Measurements from ENCODE around the gene ETNPPL. TPM values are rescaled to one million over a fixed set of nuclear protein-coding genes. Genes with fewer than 3 reads are reported as not detected.

Gene ETNPPL
- total RNA-seq, 1 donor = not detected

GRCh38 chr4:108746511-108746910, 16.3 kb downstream of the ETNPPL start:
- no peak for DNase-seq (ENCODE audit: low read depth)
- no peak for TF ChIP-seq CTCF (IDR thresholded peaks at IDR 0.05; ENCODE audit: insufficient read depth, low read depth, low read length)
- no peak overlapping the region for H3K4me3 ChIP-seq (ENCODE audit: low read depth, low read length)

GRCh38 chr4:108744307-108744706, 18.5 kb downstream of the ETNPPL start:
- H3K4me3 ChIP-seq (ENCODE audit: low read depth, low read length) = no peak overlapping the region
- TF ChIP-seq CTCF (IDR thresholded peaks at IDR 0.05; ENCODE audit: insufficient read depth, low read depth, low read length) = no peak
- DNase-seq (ENCODE audit: low read depth) = no peak

- DNase-seq (ENCODE audit: low read depth) = peak; percentile 10
- no peak overlapping the region for H3K4me3 ChIP-seq (ENCODE audit: low read depth, low read length)
- peak; percentile 21 for TF ChIP-seq CTCF (IDR thresholded peaks at IDR 0.05; ENCODE audit: insufficient read depth, low read depth, low read length)
These were observed 20.1 kb downstream of the ETNPPL start for GRCh38 chr4:108742451-108743420.

- TF ChIP-seq CTCF (IDR thresholded peaks at IDR 0.05; ENCODE audit: insufficient read depth, low read depth, low read length) = no peak
- no peak overlapping the region for H3K4me3 ChIP-seq (ENCODE audit: low read depth, low read length)
- no peak for DNase-seq (ENCODE audit: low read depth)
These were observed 24.7 kb downstream of the ETNPPL start for GRCh38 chr4:108738003-108738706.

GRCh38 chr4:108731006-108731405, 31.8 kb downstream of the ETNPPL start:
- no peak overlapping the region for H3K4me3 ChIP-seq (ENCODE audit: low read depth, low read length)
- no peak for TF ChIP-seq CTCF (IDR thresholded peaks at IDR 0.05; ENCODE audit: insufficient read depth, low read depth, low read length)
- DNase-seq (ENCODE audit: low read depth) = no peak

- no peak for TF ChIP-seq CTCF (IDR thresholded peaks at IDR 0.05; ENCODE audit: insufficient read depth, low read depth, low read length)
- no peak for DNase-seq (ENCODE audit: low read depth)
- H3K4me3 ChIP-seq (ENCODE audit: low read depth, low read length) = no peak overlapping the region
These were observed 32.3 kb downstream of the ETNPPL start for GRCh38 chr4:108730579-108730978.
